Activated CD4-positive, alpha-beta T cell treated with anti-CD3 and anti-CD28 coated beads, Interleukin-2, amount 10 ng/mL, durations not matched to agents 7 days and 5 days (primary cell): Measurements from ENCODE around the gene RNF225. TPM values are rescaled to one million over a fixed set of nuclear protein-coding genes. Genes with fewer than 3 reads are reported as not detected.
"Not testable (repeated sequence)": the region's sequence is repeated elsewhere in the genome, so short reads cannot be mapped to it uniquely, and the experiment has no call there.

Experiments
- CTCF ChIA-PET: fragments of 350-600 bp; sonication (Branson Sonifier 250); formaldehyde crosslinking; loops from one replicate; lab custom pipeline; 2021; ENCODE audit warnings: antibody characterized with exemption; lab: Charles Lee
- POLR2A ChIA-PET: fragments of 350-600 bp; sonication (Branson Sonifier 250); formaldehyde crosslinking; loops from one replicate; lab custom pipeline; 2021; ENCODE audit warnings: antibody characterized with exemption; lab: Charles Lee
- DNase-seq: peaks from one replicate; pipeline ENCODE4 v3.0.0-alpha.2; 2020
- H3K27ac Mint-ChIP-seq: one replicate; pipeline ENCODE4 v1.8.0; 2021; ENCODE audit warnings: mild to moderate bottlenecking, moderate library complexity, mixed read lengths
- H3K27me3 Mint-ChIP-seq: one replicate; pipeline ENCODE4 v1.8.0; 2021; ENCODE audit warnings: mixed read lengths
- H3K36me3 Mint-ChIP-seq: one replicate; pipeline ENCODE4 v1.8.0; 2021; ENCODE audit warnings: low read depth, mixed read lengths
- H3K4me1 Mint-ChIP-seq: one replicate; pipeline ENCODE4 v1.8.0; 2021; ENCODE audit warnings: mixed read lengths
- H3K4me3 Mint-ChIP-seq: one replicate; pipeline ENCODE4 v1.8.0; 2021; ENCODE audit warnings: mild to moderate bottlenecking, moderate library complexity, mixed read lengths
- H3K9me3 Mint-ChIP-seq: one replicate; pipeline ENCODE4 v1.8.0; 2021; ENCODE audit warnings: mixed read lengths
- total RNA-seq, 2 experiments: library from RNA; stranded (reverse); gene quantifications; one replicate each; pipeline ENCODE4 v1.2.3, GENCODE V29; 2021

The RNF225 gene
- total RNA-seq: under 1 TPM; 0.35 to 0.74 TPM

DNA sequence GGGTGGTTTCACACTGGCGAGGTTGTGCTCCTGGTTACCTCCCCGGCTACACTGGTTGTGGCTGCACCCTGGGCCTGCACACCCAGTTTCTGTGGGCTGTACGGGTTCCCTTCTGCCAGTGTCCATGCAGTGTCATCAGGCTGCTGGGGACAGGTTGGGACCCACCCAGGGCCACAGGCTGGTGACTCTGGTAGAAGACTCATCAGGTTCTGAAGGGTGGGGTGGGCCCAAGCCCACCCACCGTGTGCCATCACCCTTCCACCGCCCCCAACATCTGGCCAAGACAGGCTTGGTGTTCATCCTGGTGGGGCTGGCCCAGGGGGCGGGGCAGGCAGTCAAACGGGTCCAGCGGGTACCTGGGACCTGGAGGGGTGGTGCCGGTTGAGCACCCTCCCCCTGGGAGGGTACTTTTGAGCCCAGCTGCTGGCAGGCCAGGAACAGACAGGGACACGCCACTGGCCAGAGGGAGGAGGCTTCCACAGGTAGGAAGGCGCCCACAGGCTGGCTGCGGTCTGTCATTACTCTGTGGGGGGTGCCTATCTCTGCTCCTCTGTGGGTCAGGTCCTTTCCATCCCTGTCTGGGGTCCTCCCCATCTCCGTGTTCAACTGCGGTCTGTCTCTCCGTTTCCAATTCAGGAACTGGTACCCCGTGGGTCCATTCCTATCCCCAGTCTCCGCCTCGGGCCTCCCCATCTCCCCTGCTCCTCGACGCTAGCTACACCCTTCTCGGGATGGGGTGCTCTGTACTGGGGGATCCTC is at the start of gene RNF225:
RNF225 (plus strand) TSS at position 437 of the 759 bp plus-strand sequence. CDS start 434 bp downstream, outside the sequence.
- peaks cover 33% of the 10 kb centered on the region for H3K36me3 Mint-ChIP-seq
- CTCF ChIA-PET: no interaction called here
- no peaks in the 10 kb centered on the region for H3K27me3 Mint-ChIP-seq

DNA sequence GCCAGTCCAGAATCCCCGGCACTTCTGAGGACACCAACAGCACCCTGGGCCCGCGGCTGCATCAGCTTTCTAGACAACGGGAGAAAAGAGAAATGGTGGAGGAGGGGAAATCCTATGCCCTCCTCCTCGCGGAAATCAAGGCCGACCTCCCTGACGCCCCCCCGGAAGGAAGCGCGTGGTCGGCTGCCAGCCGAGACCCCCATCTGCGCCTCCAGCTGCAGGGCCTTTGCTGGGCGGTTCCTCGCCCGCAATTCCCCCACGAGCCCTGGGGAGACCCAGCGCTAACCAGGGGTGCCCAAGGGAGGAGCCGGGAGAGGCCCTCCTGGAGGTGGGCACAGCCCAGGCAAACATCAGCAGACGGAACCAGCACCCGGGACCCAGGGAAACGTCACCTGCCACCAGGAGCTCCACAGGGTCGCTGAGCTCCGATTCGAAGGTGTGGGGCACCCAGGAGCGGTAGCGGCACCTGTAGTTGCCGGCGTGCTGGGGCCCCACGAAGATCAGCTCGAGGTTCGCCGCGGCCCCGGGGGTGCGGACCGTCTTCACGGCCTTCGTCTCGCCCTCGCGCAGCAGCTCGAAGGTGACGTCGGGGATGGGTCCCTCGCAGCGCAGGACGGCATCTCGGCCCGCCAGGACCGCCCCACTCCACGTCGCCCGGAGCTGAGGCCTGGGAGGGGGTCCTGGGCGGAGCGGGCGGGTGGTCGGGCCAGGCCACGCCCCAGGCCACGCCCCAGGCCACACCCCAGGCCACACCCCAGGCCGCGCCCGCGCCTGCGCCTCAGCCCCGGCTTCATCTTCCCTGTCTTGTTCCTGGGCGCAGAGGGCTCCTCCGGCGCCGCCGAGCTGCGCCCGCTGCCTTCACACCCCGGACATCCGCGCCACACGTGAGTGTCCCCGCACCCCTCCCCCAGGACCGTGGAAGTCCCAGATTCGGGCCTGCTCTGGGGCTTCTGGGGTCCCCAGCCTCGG is 48.2 kb upstream of the RNF225 start:
- Mint-ChIP-seq H3K36me3 (peaks cover 16% of the 10 kb centered on the region), H3K4me1 (peaks cover 29% of the 10 kb centered on the region), H3K9me3 (no peaks in the 10 kb centered on the region), H3K27ac (peak overlapping the region; percentile 89), H3K27me3 (peaks cover 4% of the 10 kb centered on the region), H3K4me3 (peak overlapping the region; percentile 91)
- DNase-seq: peak; percentile 80
- ChIA-PET POLR2A (interaction anchor here (0.7 kb wide), 1 partner anchor 9 kb away, joined by 3 read pairs; no protein-coding TSS in a partner anchor), CTCF (interaction anchor here (0.7 to 2.2 kb wide), 6 partner anchors 16 to 188 kb away, joined by 3 to 7 read pairs (median 3); partner anchors contain the start of genes ZBTB45 and ZNF497)

More for the DNA sequence above, at the start of gene RNF225:
- no peak within 1 kb of the TSS for H3K4me3 Mint-ChIP-seq
- POLR2A ChIA-PET: no interaction called here
- no peaks in the 10 kb centered on the region for H3K9me3 Mint-ChIP-seq
- peaks cover 31% of the 10 kb centered on the region for H3K4me1 Mint-ChIP-seq
- H3K27ac Mint-ChIP-seq: peak within 1 kb of the TSS; percentile 41
- no peak for DNase-seq

DNA sequence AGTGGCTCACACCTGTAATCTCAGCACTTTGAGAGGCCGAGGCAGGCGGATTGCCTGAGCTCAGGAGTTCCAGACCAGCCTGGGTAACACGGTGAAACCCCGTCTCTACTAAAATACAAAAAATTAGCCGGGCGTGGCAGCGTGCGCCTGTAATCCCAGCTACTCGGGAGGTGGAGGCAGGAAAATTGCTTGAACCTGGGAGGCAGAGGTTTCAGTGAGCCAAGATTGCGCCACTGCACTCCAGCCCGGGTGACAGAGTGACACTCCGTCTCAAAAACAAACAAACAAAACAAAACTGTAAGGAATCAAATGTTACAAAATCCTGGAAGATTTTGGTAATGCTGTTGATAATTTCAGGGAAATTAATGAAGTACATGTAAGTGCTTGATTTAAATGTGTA is 47.4 kb upstream of the RNF225 start:
- H3K9me3 Mint-ChIP-seq, DNase-seq, H3K27me3 Mint-ChIP-seq: not testable (repeated sequence)
- peak overlapping the region; percentile 91 for H3K4me3 Mint-ChIP-seq
- peaks cover 17% of the 10 kb centered on the region for H3K36me3 Mint-ChIP-seq
- ChIA-PET CTCF (interaction anchor here (1.0 to 2.2 kb wide), 3 partner anchors 15 to 172 kb away, joined by 3 to 7 read pairs (median 3); partner anchors contain the start of genes ZBTB45 and ZNF497), POLR2A (interaction anchor here (0.7 to 1.2 kb wide), 2 partner anchors 8 to 32 kb away, joined by 3 to 5 read pairs; no protein-coding TSS in a partner anchor)
- peaks cover 29% of the 10 kb centered on the region for H3K4me1 Mint-ChIP-seq
- peak overlapping the region; percentile 89 for H3K27ac Mint-ChIP-seq

DNA sequence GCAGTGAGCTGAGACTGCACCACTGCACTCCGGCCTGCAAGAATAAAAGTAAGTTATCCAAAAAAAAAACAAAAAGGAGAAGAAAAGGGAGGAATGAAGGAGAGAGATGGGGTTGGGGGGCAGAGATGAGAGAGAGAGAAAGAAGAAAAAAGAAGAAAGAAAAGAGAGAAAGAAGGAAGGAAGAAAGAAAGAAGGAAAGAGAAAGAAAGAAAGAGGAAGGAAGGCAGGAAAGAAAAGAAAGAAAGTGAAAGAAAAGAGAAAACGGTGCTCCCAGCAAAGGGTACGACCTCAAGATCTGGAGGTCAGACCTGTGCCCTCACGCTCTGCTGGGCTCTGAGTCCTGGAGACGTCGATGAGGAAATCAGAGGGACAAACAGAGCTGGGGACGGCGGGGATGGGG is 45.9 kb upstream of the RNF225 start:
- Mint-ChIP-seq H3K9me3 (no peaks in the 10 kb centered on the region), H3K27ac (peak overlapping the region; percentile 27), H3K4me3 (peak overlapping the region; percentile 47), H3K27me3 (peaks cover 4% of the 10 kb centered on the region), H3K36me3 (peaks cover 17% of the 10 kb centered on the region), H3K4me1 (peaks cover 31% of the 10 kb centered on the region)
- DNase-seq: no peak
- CTCF ChIA-PET: interaction anchor here (1.3 kb wide), 1 partner anchor 10 kb away, joined by 3 read pairs; no protein-coding TSS in a partner anchor
- POLR2A ChIA-PET: interaction anchor here (1.2 kb wide), 1 partner anchor 30 kb away, joined by 5 read pairs; no protein-coding TSS in a partner anchor

DNA sequence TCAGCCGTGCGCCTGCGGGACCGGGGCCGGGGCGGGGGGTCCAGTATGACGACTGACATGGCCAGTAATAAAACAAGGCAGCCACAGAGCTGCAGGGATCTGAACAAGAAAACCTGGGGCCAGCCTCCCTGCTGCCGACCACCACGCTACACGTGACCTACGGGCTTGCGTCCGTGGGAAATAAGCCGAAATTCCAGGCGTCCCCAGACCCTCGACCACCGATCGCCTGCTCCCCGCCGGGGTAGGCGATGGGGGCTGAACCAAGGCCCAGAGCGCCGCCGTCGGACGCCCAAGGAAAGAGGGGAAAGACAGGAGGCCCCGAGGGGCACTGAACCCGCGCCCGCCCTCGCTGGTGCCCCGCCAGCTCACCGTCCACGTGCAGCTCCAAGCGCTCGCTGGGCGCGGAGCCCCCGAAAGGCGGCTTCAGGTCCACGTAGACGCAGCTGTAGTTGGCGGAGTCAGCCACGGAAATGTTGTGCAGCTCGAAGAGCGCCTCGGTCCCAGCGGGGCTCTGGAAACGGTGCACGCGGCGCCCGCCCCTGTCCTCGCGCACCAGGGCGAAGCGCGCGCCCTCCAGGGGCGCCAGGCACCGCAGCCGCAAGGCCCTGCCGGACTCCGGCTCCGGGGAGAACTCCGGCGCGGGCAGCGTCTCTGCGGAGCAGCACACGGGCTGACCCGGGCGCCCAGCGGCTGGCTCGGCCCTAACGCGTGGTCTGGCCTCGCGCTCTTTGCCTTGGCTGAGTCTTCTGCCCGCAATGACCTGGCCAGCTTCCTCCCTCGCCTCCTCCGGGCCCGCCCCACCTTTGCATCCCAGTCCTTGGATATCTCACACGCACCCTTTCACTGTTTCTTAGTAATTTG is 45.2 kb upstream of the RNF225 start:
- peaks cover 36% of the 10 kb centered on the region for H3K4me1 Mint-ChIP-seq
- no peak overlapping the region for H3K27ac Mint-ChIP-seq
- peaks cover 4% of the 10 kb centered on the region for H3K27me3 Mint-ChIP-seq
- H3K9me3 Mint-ChIP-seq: no peaks in the 10 kb centered on the region
- POLR2A ChIA-PET: no interaction called here
- H3K36me3 Mint-ChIP-seq: peaks cover 20% of the 10 kb centered on the region
- DNase-seq: no peak
- CTCF ChIA-PET: interaction anchor here (1.3 kb wide), 1 partner anchor 11 kb away, joined by 3 read pairs; no protein-coding TSS in a partner anchor
- no peak overlapping the region for H3K4me3 Mint-ChIP-seq

DNA sequence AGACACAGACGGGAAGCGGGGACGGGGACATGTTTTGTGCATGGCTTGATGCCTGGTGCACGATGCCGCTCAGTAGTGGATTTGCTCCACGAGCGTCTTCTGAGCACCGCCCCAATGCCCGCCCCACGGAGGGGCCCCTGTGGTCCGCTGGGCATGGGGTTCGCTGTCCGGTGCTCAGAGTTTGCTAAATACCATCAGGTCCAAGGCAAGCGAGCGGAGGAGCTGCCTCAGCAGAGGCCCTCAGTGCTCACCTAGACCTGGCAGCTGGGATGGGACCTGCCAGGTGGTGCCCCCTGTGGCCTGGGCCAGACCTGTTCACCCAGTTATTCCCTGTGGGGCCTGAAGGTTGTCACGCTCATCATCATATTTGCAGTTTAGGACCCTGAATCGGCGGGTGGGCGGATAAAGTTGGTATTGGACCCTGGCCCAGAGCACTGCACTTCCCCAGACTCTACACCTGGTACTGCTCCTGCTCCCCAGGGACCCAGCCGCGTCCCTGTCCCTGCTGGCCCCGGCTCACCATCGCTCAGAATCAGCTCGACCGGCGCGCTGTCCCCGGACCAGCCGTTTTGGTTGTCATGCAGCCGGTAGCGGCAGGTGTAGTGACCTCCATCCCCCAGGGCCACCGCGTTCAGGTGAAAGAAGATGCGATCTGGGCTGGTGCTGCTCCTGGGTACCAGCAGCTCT is 44.4 kb upstream of the RNF225 start:
- H3K4me1 Mint-ChIP-seq: peaks cover 37% of the 10 kb centered on the region
- no peak overlapping the region for H3K27ac Mint-ChIP-seq
- H3K9me3 Mint-ChIP-seq: no peaks in the 10 kb centered on the region
- peaks cover 2% of the 10 kb centered on the region for H3K27me3 Mint-ChIP-seq
- no peak for DNase-seq
- CTCF ChIA-PET: no interaction called here
- no peak overlapping the region for H3K4me3 Mint-ChIP-seq
- peaks cover 23% of the 10 kb centered on the region for H3K36me3 Mint-ChIP-seq
- POLR2A ChIA-PET: no interaction called here

DNA sequence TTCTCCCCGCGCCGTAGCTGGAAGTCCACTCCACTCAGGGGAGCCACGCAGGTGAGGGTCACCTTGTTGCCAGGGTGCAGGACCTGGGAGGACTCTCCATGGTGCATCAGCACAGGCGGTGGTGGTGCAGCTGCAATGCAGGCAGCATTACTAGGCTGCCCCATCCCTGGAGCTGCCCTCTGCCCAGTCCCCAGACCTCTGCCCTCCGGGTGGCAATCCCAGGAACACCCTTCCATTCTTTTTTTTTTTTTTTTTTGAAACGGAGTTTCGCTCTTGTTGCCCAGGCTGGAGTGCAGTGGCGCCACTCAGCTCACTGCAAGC is 43.9 kb upstream of the RNF225 start:
- Mint-ChIP-seq H3K36me3 (peaks cover 23% of the 10 kb centered on the region), H3K4me1 (peaks cover 42% of the 10 kb centered on the region), H3K9me3 (no peaks in the 10 kb centered on the region), H3K27ac (no peak overlapping the region), H3K4me3 (no peak overlapping the region), H3K27me3 (peaks cover 2% of the 10 kb centered on the region)
- DNase-seq: no peak
- ChIA-PET POLR2A (no interaction called here), CTCF (interaction anchor here (0.6 to 0.7 kb wide), 2 partner anchors 222 to 901 kb away, joined by 4 to 6 read pairs; no protein-coding TSS in a partner anchor)

DNA sequence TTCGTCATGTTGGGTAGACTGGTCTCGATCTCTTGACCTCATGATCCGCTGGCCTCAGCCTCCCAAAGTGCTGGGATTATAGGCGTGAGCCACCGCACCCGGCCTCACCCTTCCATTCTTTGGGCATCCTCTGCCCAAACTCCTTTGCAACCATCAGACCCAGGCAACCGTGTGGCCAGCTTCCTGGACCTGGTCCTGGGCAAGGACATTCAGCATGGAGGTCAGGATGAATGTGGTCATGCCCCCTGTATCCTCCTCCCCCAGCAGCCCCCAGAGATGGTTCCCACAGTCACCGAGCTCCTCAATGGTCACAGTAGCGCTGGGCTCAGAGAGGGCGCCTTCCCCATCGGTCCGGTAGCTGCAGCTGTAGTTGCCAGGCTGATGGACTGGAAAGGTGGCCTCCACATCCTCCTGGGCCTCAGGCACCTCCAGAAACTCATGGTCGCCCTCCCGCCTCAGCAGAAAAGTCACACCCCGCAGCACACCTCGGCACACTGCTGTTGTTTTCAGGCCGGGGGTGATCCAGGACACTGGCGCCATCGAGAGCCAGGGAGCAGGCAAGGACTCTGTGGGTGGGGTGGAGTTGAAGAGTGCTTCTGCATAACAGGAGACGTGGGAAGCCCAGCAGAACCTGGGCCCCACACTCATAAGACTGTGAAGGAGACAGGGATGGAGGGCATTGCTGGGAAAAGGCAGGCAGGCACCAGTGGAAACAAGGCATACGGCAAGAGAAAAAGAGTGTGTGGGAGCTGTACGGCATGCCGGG is 43.3 kb upstream of the RNF225 start:
- ChIA-PET CTCF (interaction anchor here (0.6 to 0.7 kb wide), 2 partner anchors 222 to 901 kb away, joined by 4 to 6 read pairs; no protein-coding TSS in a partner anchor), POLR2A (no interaction called here)
- Mint-ChIP-seq H3K27me3 (peaks cover 2% of the 10 kb centered on the region), H3K4me3 (no peak overlapping the region), H3K9me3 (no peaks in the 10 kb centered on the region), H3K4me1 (peaks cover 40% of the 10 kb centered on the region), H3K36me3 (peaks cover 23% of the 10 kb centered on the region), H3K27ac (no peak overlapping the region)
- no peak for DNase-seq

DNA sequence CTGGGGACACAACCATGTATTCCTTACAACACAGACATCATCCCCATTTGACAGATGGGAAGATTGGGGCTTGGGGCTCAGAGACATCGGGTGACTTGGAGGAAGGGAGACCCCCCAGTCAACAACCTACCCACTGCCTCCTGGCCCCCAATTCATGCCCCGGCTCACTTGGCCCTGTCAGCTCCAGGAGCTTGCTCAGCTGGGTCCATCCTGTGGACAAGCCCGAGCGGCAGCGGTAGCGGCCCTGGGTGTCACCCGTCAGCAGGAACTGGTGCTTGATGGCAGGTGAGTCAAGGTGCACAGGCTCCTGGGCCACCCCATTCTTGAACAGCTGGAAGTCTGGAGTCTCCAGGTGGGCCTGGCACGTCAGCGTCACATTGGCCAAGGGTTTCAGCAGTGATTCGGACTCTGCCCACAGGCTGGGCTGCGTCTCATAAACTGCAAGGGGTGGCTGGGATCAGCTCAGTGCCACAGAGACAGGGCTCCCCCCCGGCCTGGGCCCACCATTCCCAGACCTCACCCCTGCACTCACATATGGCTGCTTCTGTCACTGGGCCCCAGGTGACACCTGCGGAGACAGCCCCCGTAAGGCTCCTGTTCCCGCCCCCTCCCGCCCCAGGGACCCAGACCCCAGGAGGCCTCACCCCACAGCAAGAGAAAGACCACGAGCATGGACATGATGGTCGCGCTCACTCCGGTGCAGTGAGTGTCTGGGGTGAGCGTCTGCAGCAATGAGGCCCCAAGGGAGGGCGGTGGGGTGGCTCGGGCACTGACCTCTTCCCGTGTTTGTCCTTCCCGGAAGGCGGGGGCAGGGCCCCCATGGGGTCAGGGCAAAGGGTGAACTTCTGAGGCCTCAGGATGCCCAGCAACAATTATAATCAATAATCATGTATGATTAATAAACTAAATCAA is 42.4 kb upstream of the RNF225 start, which contains the start of gene A1BG:
A1BG (minus strand) TSS at position 733 of the 912 bp plus-strand sequence; CDS start at position 678, 55 bp downstream.
- ChIA-PET POLR2A (no interaction called here), CTCF (no interaction called here)
- peaks cover 38% of the 10 kb centered on the region for H3K4me1 Mint-ChIP-seq
- no peaks in the 10 kb centered on the region for H3K27me3 Mint-ChIP-seq
- no peak within 1 kb of the TSS for H3K27ac Mint-ChIP-seq
- peaks cover 24% of the 10 kb centered on the region for H3K36me3 Mint-ChIP-seq
- DNase-seq: no peak
- H3K4me3 Mint-ChIP-seq: no peak within 1 kb of the TSS
- no peaks in the 10 kb centered on the region for H3K9me3 Mint-ChIP-seq
